Gastroesophageal sphincter (tissue), 3 donors: Measurements from ENCODE around the gene FADS6.

Experiments
- CTCF ChIP-seq, 4 experiments: fragments of 200-600 bp in 2 of 4; fragments of 450-650 bp in 2 of 4; sonication (generic) in 1 of 4; IDR thresholded peaks; one replicate each; pipeline ENCODE4 v1.5.1; 2017 to 2019; ENCODE audit warnings: antibody characterized with exemption in 4 of 4, mild to moderate bottlenecking in 2 of 4, moderate library complexity in 2 of 4
- EP300 ChIP-seq: sonication (generic); formaldehyde crosslinking; IDR thresholded peaks from one replicate; pipeline ENCODE4 v1.6.1; 2017; ENCODE audit warnings: antibody characterized with exemption, mild to moderate bottlenecking
- POLR2A ChIP-seq, 2 donors: fragments of 450-650 bp; IDR thresholded peaks; one replicate each; pipeline ENCODE4 v1.6.1; 2017; ENCODE audit warnings: antibody characterized with exemption in 2 of 2, mild to moderate bottlenecking in 2 of 2, moderate library complexity in 1 of 2
- POLR2AphosphoS5 ChIP-seq: sonication (generic); formaldehyde crosslinking; IDR thresholded peaks from one replicate; pipeline ENCODE4 v1.6.1; 2017; ENCODE audit warnings: antibody characterized with exemption

GRCh38 chr17:74856112-74856511, 37.3 kb downstream of the FADS6 start:
- TF ChIP-seq CTCF (IDR thresholded peaks at IDR 0.05) (no peak), EP300 (no peak), POLR2A (IDR thresholded peaks at IDR 0.05) (no peak), POLR2AphosphoS5 (no peak)
